OCI-LY1 (cell line): ENCODE measurements around the gene NOA1.

Experiments used
- CTCF ChIP-seq: fragments of 200-600 bp; sonication (generic), shearing (Covaris generic); IDR thresholded peaks from 2 replicates; pipeline ENCODE4 v1.5.1; 2017; ENCODE audit warnings: mild to moderate bottlenecking, antibody characterized with exemption, low read length, moderate library complexity, mixed read lengths
- EZH2 ChIP-seq: fragments of 200-600 bp; sonication (generic), shearing (Covaris generic); IDR thresholded peaks from 2 replicates; pipeline ENCODE4 v1.8.0; 2017; ENCODE audit warnings: borderline replicate concordance, mixed run types, mild to moderate bottlenecking, antibody characterized with exemption, low read length, moderate library complexity, mixed read lengths

GRCh38 chr4:56941403-56941802 is 36.0 kb downstream of the NOA1 start:
- TF ChIP-seq EZH2 (no peak), CTCF (no peak)
